GM12801 (cell line): ENCODE data around the gene TEAD4.

Source experiments
- CTCF ChIP-seq: IDR thresholded peaks from one replicate; pipeline ENCODE4 v1.5.1; 2011; ENCODE audit warnings: control low read depth; ENCODE audit not compliant: insufficient read length; ENCODE audit errors: extremely low read depth

The TEAD4 gene

DNA sequence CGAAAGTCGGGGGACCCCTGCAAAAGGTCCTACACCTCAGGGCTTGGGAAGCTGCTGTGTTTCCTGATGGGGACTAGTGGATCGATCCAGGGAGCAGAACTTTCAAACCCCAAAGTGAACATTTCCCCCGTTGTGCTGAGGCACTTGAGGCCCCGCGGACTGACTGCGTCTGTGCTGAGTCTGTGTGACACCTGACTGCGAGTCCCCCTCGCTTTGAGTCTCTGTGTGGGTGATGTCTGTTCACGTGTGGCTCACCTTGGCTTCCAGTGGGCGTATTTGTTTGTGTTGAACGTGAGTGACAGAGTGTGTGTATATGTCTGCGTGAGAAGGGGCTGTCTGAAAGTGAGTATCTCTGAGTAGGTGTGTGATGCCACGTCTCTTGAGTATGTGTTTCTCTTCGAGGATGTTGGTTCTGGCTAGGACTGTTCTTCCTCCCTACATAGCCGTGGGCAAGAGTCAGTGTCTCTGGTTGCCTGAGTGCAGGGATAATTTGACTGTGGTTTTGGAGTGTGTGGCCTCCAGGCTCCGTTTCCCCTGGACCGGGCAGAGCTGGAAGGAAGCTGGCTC lies 1.3 kb downstream of the TEAD4 start:
- TF ChIP-seq CTCF = no peak

DNA sequence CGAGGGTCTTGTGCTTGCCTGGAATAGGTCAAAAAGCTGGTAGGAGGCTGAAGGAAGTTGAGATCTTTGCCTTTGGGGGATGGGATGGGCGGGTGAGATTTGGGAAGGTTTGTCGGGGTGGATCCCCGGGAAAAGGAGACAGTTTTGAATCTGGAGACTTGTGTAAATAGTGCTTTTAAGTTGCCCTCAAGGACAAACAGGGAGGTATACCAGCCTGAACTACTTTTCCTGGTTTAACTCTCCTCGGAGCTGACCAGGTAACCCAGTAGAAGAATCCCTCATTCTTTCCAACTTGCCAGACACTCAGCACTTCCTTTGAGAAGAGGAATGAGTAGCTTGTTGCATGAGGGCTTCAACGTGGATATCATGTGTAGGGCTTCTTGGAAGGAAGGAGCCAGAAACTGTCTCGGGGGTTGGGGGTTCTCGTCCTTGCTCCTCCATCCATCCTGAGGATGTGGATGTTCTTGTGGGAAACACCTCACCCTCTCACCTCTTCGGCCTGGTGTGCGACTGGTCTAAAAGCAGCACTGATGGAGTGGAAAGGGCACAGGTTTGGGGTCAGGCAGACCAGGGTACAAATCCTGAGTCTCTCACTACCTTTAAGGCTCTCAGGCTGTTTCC lies 1.9 kb downstream of the TEAD4 start:
- no peak for TF ChIP-seq CTCF

DNA sequence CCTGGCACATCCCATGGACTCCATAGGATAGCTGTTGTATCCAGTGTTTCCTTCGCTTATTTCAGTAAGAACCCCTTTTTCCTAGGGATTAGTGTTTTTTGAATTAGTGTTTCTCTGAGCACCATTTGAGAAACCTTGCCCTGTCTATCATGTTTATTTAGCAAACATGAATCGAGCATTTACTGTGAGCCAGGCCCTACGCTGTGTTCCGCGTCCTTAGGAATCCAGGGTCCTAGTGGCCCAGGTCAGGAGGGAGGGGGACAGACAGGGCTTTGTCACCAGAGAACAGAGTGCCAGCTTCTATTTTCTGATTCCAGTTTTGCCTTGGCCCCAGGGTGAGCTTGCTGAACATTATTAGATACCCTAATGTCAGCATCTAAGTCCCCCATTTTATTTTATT lies 2.5 kb downstream of the TEAD4 start:
- no peak for TF ChIP-seq CTCF

DNA sequence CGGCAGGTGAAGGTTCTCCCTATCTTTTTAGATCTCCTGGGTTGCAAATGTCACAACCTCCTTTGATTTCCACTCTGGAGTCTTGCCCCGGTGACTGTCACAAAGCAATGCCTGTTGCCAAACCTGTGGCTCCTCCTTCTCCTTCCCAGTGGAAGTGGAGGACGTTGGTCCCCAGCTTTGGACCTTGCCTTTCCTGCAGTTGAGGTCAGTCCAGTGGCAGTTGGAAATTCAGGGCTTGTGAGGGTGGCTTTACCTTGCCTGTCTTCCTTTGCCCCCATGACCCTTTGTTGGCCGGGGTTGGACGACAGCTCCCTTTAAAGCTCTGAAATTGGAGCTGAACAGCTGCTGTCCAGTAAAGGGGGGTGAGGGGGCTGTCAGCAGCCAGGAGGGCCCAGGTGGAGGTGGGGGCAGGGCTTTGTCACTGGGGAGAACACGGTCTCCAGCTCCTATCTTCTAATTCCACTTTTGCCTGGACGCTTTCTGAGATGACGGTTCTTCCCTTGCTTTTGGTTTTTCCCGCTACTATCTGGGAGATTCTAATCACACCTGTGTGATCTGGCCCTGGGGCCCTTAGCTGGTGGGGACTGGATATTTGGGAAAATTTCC lies 4.1 kb downstream of the TEAD4 start:
- TF ChIP-seq CTCF = no peak

GRCh38 chr12:2963760-2964292 lies 4.6 kb downstream of the TEAD4 start:
- TF ChIP-seq CTCF = no peak

- no peak for TF ChIP-seq CTCF
Measured at GRCh38 chr12:2967651-2968050, 8.5 kb downstream of the TEAD4 start.

GRCh38 chr12:2970744-2971143 lies 11.5 kb downstream of the TEAD4 start:
- TF ChIP-seq CTCF = no peak
